Activated CD4-positive, alpha-beta memory T cell treated with anti-CD3 and anti-CD28 coated beads for 36 hours (primary cell): Measurements from ENCODE around the gene TMEM69. TPM values are rescaled to one million over a fixed set of nuclear protein-coding genes. Genes with fewer than 3 reads are reported as not detected.
"Not testable (repeated sequence)": the region's sequence is repeated elsewhere in the genome, so short reads cannot be mapped to it uniquely, and the experiment has no call there.

Experiments
- CTCF ChIA-PET: fragments of 350-600 bp; sonication (Branson Sonifier 250); formaldehyde crosslinking; loops from one replicate; lab custom pipeline; 2021; ENCODE audit warnings: antibody characterized with exemption, inconsistent platforms; lab: Charles Lee
- POLR2A ChIA-PET: fragments of 350-600 bp; sonication (Branson Sonifier 250); formaldehyde crosslinking; loops from one replicate; lab custom pipeline; 2021; ENCODE audit warnings: antibody characterized with exemption; lab: Charles Lee
- DNase-seq: peaks from one replicate; pipeline ENCODE4 v3.0.0-alpha.2; 2020
- H3K27ac Mint-ChIP-seq: one replicate; pipeline ENCODE4 v1.8.0; 2021; ENCODE audit warnings: mixed read lengths
- H3K27me3 Mint-ChIP-seq: one replicate; pipeline ENCODE4 v1.8.0; 2021; ENCODE audit warnings: mixed read lengths
- H3K36me3 Mint-ChIP-seq: one replicate; pipeline ENCODE4 v1.8.0; 2021; ENCODE audit warnings: mixed read lengths
- H3K4me1 Mint-ChIP-seq: one replicate; pipeline ENCODE4 v1.8.0; 2021; ENCODE audit warnings: low read depth, mixed read lengths
- H3K4me3 Mint-ChIP-seq: one replicate; pipeline ENCODE4 v1.8.0; 2021; ENCODE audit warnings: mild to moderate bottlenecking, mixed read lengths
- H3K9me3 Mint-ChIP-seq: one replicate; pipeline ENCODE4 v1.8.0; 2021; ENCODE audit warnings: mixed read lengths
- intact Hi-C: fragments of 100-400 bp; cut with micrococcal nuclease; formaldehyde crosslinking; loops from one replicate; pipeline ENCODE4 v1.15.1; 2023
- total RNA-seq, 2 experiments: library from RNA; stranded (reverse); gene quantifications; one replicate each; pipeline ENCODE4 v1.2.3, GENCODE V29; 2021

The TMEM69 gene
- total RNA-seq, 2 experiments from 2014 or later = 34.0 to 34.5 TPM

DNA sequence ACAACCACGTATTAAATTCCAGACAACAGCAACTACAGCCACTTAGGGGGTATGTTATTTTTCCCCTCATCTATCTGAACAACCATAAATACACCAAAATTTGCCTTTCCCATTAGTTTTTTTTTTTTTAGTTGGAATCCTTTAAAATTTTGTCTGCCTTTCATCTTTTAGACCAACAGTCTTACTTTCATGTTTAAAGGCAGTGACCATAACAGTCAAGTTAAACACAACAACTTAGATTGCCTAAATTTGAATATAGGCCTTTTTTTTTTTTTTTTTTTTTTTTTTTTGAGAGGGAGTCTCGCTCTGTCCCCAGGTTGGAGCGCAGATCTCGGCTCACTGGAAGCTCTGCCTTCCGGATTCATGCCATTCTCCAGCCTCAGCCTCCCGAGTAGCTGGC lies 5.0 kb upstream of the TMEM69 start:
- no peak for DNase-seq
- POLR2A ChIA-PET = no interaction called here
- Mint-ChIP-seq H3K4me1 (peaks cover 61% of the 10 kb centered on the region), H3K36me3 (peaks cover 10% of the 10 kb centered on the region), H3K27me3 (no peaks in the 10 kb centered on the region), H3K4me3 (no peak overlapping the region), H3K9me3 (no peaks in the 10 kb centered on the region), H3K27ac (no peak overlapping the region)
- CTCF ChIA-PET = interaction anchor here (0.6 to 0.8 kb wide), 2 partner anchors 190 to 797 kb away, joined by 3 read pairs; no protein-coding TSS in a partner anchor
- intact Hi-C loops = loop anchor here (10.0 kb wide), 2 partner anchors 502 to 622 kb away; partner anchors contain the start of genes LRRC41 and UQCRH

DNA sequence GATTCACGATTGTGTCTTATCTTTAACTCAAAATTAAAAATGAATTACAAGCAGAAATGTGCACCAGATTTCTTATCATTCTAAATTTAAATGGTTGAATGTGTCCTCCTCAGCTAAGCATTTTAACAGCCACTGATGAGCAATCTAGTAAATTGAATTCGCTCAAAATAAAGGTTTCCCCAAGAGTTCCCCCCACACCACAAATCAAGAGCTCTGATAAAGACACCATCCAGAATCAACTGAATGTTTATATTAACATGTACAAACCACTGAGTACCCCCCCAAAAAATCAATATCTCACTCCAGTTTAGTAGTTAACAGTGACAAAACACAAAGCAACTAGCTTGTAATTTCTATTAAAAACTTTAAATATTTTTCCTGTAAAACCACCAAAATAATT lies 3.6 kb upstream of the TMEM69 start:
- DNase-seq = no peak
- peak overlapping the region; percentile 58 for H3K4me3 Mint-ChIP-seq
- peaks cover 14% of the 10 kb centered on the region for H3K36me3 Mint-ChIP-seq
- intact Hi-C loops = loop anchor here (10.0 kb wide), 2 partner anchors 500 to 620 kb away; partner anchors contain the start of genes LRRC41 and UQCRH
- ChIA-PET CTCF (interaction anchor here (0.6 to 1.4 kb wide), 3 partner anchors 11 to 970 kb away, joined by 3 read pairs; no protein-coding TSS in a partner anchor), POLR2A (interaction anchor here (1.2 kb wide), 1 partner anchor 12 kb away, joined by 3 read pairs; no protein-coding TSS in a partner anchor)
- H3K9me3 Mint-ChIP-seq = no peaks in the 10 kb centered on the region
- no peak overlapping the region for H3K27ac Mint-ChIP-seq
- H3K4me1 Mint-ChIP-seq = peaks cover 55% of the 10 kb centered on the region
- H3K27me3 Mint-ChIP-seq = no peaks in the 10 kb centered on the region

DNA sequence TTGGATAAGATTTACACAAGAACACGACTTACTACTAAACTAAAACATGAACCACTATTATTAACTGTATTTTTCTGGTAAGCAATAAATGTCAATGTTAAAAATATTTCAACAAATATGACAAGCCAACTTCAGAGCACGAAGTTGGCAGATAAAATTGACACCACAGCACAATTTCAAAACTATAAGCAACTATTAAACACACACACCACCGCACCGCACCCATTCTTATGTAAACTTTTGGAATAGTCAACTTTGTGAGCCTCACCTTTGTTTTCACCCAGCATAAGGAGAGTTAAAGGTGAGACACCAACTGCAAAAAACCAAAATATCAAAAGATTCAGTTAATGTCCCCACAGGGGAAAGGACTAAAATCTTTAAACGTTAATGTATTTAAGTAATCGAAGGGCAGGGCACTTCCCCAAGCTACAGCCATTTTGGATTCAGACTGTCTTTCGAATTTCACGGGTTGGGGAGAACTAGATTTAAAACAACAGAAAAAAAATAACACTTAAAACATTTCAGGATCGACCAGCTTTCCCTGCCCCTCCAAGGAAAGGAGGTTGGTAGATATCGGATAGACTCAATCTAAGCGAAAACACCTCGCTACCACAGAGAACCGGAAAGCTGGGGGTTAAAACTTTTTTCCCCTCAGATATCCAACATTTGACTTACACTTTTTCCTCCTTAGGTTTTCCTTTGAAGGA lies 2.5 kb upstream of the TMEM69 start:
- Mint-ChIP-seq H3K27ac (peak overlapping the region; percentile 99), H3K9me3 (no peaks in the 10 kb centered on the region), H3K4me1 (peaks cover 56% of the 10 kb centered on the region), H3K27me3 (no peaks in the 10 kb centered on the region), H3K4me3 (peak overlapping the region; percentile 99), H3K36me3 (peaks cover 20% of the 10 kb centered on the region)
- ChIA-PET POLR2A (interaction anchor here (0.7 to 2.6 kb wide), 12 partner anchors 7 to 345 kb away, joined by 3 to 16 read pairs (median 4); partner anchors contain the start of genes MUTYH, NASP, PRDX1 and TOE1), CTCF (interaction anchor here (0.7 to 1.8 kb wide), 8 partner anchors 9 to 539 kb away, joined by 3 to 13 read pairs (median 3); no protein-coding TSS in a partner anchor)
- intact Hi-C loops = loop anchor here (1.0 to 10.0 kb wide), 10 partner anchors 30 to 878 kb away; partner anchors contain the start of genes BTBD19, DYNLT4, LRRC41 and MAST2
- no peak for DNase-seq

DNA sequence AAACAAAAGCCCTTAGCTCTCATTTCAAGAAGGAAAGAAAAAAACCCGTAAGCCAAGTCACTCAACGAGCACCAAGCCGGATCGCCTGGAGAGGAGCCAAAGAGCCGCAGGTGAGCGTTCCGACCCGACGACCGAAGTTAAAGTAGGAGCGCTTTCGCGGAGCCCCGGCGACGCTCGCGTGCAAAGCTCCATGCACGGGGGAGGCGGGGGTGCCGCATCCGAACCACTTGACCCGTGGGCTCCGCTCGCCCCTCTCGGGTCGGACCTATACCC lies 2.0 kb upstream of the TMEM69 start:
- Mint-ChIP-seq H3K4me3 (peak overlapping the region; percentile 99), H3K27ac (peak overlapping the region; percentile 99), H3K36me3 (peaks cover 22% of the 10 kb centered on the region), H3K4me1 (peaks cover 54% of the 10 kb centered on the region), H3K9me3 (no peaks in the 10 kb centered on the region), H3K27me3 (no peaks in the 10 kb centered on the region)
- POLR2A ChIA-PET = interaction anchor here (0.7 to 2.6 kb wide), 12 partner anchors 8 to 346 kb away, joined by 3 to 16 read pairs (median 4); partner anchors contain the start of genes MUTYH, NASP, PRDX1 and TOE1
- intact Hi-C loops = loop anchor here (1.0 to 10.0 kb wide), 10 partner anchors 31 to 879 kb away; partner anchors contain the start of genes BTBD19, DYNLT4, LRRC41 and MAST2
- DNase-seq = peak; percentile 72
- CTCF ChIA-PET = interaction anchor here (0.7 to 1.8 kb wide), 8 partner anchors 9 to 538 kb away, joined by 3 to 13 read pairs (median 3); no protein-coding TSS in a partner anchor

DNA sequence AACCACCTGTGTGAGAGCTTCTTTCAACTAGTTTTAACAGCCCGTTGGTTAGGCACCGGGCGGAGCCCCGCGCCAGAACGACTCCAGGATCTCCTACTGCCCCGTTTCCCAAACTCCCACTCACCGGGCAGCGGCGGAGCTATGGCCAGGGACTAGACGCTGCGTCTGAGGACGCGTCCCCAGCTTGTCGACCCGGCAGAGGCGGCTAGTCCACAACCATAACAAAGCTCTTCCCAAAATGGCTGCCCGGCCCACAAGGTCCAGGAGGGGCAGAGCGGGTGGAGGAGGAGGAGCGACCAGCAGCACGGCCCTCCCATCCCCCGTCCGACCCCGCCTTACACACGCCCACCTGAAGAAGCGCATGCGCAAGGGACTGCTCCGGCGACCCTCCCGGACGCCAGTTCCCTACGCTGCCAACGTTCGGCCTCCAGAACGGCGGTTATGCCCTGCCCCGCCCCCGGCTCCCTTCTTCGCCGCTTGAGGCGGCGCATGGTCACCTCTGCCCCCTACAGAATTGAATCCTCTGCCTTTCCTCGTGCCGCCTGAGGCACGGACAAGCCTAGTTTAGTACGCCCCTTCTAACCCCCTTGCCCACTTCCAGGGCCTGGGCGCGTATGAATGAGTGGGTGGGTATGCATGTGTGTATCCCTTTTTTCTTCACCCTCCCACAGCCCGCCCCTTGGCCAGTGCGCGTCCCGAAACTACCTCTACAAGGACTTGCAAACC lies 1.5 kb upstream of the TMEM69 start, which contains the start of gene GPBP1L1:
Gene GPBP1L1 (minus strand): TSS at position 246 of the 726 bp plus-strand sequence. CDS start 27,446 bp downstream, outside the sequence.
- intact Hi-C loops = loop anchor here (1.0 to 10.0 kb wide), 12 partner anchors 31 to 879 kb away; partner anchors contain the start of genes BTBD19, DYNLT4, IPP and LRRC41

DNA sequence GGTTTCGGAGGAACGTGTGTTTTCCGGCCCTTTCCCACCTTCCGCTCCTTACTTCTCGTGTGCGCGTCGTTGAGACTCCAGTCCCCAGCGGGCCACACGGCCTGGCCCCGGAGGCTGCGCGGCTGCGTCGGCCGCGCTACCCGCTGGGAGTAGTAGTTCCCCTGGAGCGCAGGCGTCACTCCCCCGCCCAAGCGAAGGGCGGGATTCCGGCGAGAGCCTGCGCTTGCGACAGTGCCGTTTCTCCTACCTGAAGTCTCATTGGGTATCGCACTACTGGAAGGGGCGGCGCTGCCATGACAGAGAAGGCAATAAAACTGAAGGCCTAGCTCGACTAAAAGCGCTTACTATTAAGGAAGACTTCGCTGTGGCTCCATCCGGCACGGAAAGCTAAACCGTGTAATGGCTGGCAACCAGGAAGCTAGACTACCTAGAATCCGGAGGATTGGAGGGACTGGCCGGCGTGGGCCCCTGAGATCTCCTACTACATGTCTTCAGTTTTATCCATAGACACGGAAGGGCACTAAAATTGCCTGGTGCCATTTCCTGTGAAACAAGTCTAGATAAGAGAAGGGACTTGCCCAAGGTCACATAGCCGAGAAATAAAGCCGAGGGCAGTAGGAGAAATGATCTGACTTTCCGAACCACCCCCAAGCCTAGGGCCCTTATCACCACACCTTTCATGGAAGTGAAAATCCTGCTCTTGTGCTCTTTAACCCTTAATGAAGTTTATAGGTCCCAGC lies 797 bp upstream of the TMEM69 start:
- Mint-ChIP-seq H3K27me3 (no peaks in the 10 kb centered on the region), H3K9me3 (no peaks in the 10 kb centered on the region), H3K27ac (peak overlapping the region; percentile 99), H3K36me3 (peaks cover 27% of the 10 kb centered on the region), H3K4me3 (peak overlapping the region; percentile 99), H3K4me1 (peaks cover 45% of the 10 kb centered on the region)
- DNase-seq = peak; percentile 98
- ChIA-PET CTCF (interaction anchor here (1.3 to 1.8 kb wide), 3 partner anchors 10 to 43 kb away, joined by 3 to 13 read pairs (median 3); no protein-coding TSS in a partner anchor), POLR2A (interaction anchor here (0.6 to 2.6 kb wide), 6 partner anchors 9 to 956 kb away, joined by 3 to 16 read pairs (median 6); partner anchors contain the start of genes NASP, PRDX1 and RNU5D-1)
- intact Hi-C loops = loop anchor here (1.0 to 10.0 kb wide), 10 partner anchors 63 to 880 kb away; partner anchors contain the start of genes BTBD19, DYNLT4, IPP and LRRC41

More for the DNA sequence above, 1.5 kb upstream of the TMEM69 start, which contains the start of gene GPBP1L1:
- Mint-ChIP-seq H3K27me3 (no peaks in the 10 kb centered on the region), H3K4me3 (peak within 1 kb of the TSS; percentile 99), H3K36me3 (peaks cover 25% of the 10 kb centered on the region), H3K4me1 (peaks cover 50% of the 10 kb centered on the region), H3K27ac (peak within 1 kb of the TSS; percentile 99), H3K9me3 (no peaks in the 10 kb centered on the region)
- ChIA-PET POLR2A (interaction anchor here (0.6 to 2.6 kb wide), 13 partner anchors 8 to 956 kb away, joined by 3 to 16 read pairs (median 4); partner anchors contain the start of genes MUTYH, NASP, PRDX1 and RNU5D-1), CTCF (interaction anchor here (1.1 to 1.8 kb wide), 7 partner anchors 10 to 538 kb away, joined by 3 to 13 read pairs (median 3); no protein-coding TSS in a partner anchor)
- DNase-seq = peak; percentile 99

DNA sequence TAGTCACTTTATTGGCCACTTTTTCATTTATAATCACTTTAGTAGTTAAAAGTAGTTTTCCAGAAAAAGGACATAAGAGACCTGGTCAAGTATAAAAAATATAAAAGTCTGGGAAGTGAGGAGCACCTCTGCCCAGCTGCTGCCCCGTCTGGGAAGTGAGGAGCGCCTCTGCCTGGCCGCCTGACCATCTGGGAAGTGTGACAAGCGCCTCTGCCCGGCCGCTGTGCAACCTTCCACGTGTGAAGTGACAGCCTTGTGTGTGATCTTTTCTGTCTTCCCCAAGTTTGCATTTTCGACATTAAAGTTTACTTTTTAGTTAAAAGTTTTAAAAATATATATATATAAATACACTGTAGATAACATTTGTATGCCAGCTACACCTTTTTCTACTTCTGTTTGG lies 5.8 kb downstream of the TMEM69 start:
- H3K27me3 Mint-ChIP-seq, H3K4me3 Mint-ChIP-seq, intact Hi-C loops, H3K9me3 Mint-ChIP-seq, DNase-seq, CTCF ChIA-PET, H3K27ac Mint-ChIP-seq, POLR2A ChIA-PET: not testable (repeated sequence)
- Mint-ChIP-seq H3K36me3 (peaks cover 33% of the 10 kb centered on the region), H3K4me1 (peaks cover 18% of the 10 kb centered on the region)

DNA sequence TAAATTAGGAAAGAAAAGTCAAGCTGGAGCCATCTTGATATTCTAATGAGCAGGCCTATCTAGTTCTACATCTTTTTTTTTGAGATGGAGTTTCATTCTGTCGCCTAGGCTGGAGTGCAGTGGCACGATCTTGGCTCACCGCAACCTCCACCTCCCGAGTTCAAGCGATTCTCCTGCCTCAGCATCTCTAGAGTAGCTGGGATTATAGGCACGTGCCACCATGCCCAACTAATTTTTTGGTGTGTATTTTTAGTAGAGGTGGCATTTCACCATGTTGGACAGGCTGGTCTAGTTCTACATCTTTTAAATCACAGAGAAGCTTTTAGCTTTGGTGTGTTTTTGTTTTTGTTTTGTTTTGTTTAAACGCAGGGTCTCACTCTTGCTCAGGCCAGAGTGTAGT lies 6.8 kb downstream of the TMEM69 start:
- intact Hi-C loops = no loop called here

DNA sequence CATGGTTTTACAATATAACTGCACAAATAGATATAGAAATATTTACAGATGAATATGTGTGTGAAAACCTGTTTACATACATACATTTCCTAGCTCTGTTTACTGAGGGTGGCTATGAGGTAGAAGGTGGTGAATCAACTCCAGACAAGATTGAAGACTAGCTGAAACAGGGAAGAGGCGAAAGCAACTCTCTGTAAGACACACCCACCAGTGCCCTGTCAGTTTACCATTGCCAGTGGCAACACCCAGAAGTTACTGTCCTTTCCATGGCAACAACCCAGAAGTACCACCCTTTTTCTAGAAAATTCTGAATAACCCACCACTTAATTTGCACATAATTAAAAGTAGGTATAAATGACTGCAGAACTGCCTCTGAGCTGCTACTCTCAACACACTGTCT lies 16.7 kb downstream of the TMEM69 start:
- Mint-ChIP-seq H3K36me3 (peaks cover 18% of the 10 kb centered on the region), H3K4me3 (no peak overlapping the region), H3K27ac (no peak overlapping the region), H3K9me3 (peaks cover 4% of the 10 kb centered on the region), H3K27me3 (no peaks in the 10 kb centered on the region), H3K4me1 (no peaks in the 10 kb centered on the region)
- ChIA-PET CTCF (no interaction called here), POLR2A (no interaction called here)
- intact Hi-C loops = no loop called here
- no peak for DNase-seq

More for the DNA sequence above, 6.8 kb downstream of the TMEM69 start:
- no peak overlapping the region for H3K4me3 Mint-ChIP-seq
- H3K9me3 Mint-ChIP-seq = no peaks in the 10 kb centered on the region
- ChIA-PET POLR2A (interaction anchor here (0.7 to 1.3 kb wide), 3 partner anchors 9 to 39 kb away, joined by 3 to 4 read pairs (median 3); partner anchors contain the start of gene GPBP1L1), CTCF (interaction anchor here (0.6 kb wide), 1 partner anchor 309 kb away, joined by 3 read pairs; no protein-coding TSS in a partner anchor)
- H3K36me3 Mint-ChIP-seq = peaks cover 31% of the 10 kb centered on the region
- no peak for DNase-seq
- peaks cover 10% of the 10 kb centered on the region for H3K4me1 Mint-ChIP-seq
- no peak overlapping the region for H3K27ac Mint-ChIP-seq
- H3K27me3 Mint-ChIP-seq = no peaks in the 10 kb centered on the region

DNA sequence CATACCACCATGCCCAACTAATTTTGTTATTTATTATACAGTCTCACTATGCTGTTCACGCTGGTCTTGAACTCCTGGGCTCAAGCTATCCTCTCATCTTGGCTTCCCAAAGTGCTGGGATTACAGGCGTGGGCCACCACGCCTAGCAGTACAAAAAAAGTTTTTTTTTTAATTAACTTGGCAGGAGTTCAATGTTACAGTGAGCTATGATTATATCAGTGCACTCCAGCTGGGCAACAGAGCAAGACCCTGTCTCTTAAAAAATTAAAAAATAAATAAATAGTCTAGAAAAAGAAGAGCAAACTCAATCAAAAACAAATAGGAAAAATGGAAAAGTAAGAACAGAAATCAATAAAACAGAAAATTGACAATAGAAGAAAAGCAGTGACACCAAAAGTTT lies 25.7 kb downstream of the TMEM69 start:
- peaks cover 9% of the 10 kb centered on the region for H3K36me3 Mint-ChIP-seq
- intact Hi-C loops = no loop called here

More for the DNA sequence above, 25.7 kb downstream of the TMEM69 start:
- Mint-ChIP-seq H3K27ac (no peak overlapping the region), H3K9me3 (no peaks in the 10 kb centered on the region), H3K27me3 (no peaks in the 10 kb centered on the region), H3K4me3 (no peak overlapping the region), H3K4me1 (no peaks in the 10 kb centered on the region)
- ChIA-PET POLR2A (no interaction called here), CTCF (interaction anchor here (0.6 to 0.8 kb wide), 2 partner anchors 197 to 510 kb away, joined by 3 to 4 read pairs; no protein-coding TSS in a partner anchor)
- no peak for DNase-seq
